ENCODE results near the gene ZNF608.
A peak's percentile ranks its signal among the peaks of the same experiment; 100 is the strongest.

The ZNF608 gene

DNA sequence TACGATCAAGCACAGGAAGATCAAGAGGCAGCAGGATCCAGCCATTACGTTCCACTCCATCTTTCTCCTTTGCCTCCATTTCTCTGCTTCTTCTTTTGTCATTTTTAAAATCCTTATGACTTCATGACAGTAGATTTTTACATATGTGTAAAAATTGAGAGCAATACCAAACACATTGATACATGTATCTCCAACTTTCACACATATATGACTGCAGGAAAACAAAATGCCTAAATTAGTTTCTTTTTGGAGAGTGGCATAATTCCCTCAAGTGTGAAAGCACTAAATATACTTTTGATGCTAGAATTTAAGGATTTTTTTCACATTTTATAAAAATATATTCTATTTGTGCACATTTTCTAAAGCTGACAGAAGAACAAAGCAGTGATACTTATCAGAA, 8.6 kb upstream of the ZNF608 start:
- no peak for DNase-seq (ENCODE audit: low spot score)

DNA sequence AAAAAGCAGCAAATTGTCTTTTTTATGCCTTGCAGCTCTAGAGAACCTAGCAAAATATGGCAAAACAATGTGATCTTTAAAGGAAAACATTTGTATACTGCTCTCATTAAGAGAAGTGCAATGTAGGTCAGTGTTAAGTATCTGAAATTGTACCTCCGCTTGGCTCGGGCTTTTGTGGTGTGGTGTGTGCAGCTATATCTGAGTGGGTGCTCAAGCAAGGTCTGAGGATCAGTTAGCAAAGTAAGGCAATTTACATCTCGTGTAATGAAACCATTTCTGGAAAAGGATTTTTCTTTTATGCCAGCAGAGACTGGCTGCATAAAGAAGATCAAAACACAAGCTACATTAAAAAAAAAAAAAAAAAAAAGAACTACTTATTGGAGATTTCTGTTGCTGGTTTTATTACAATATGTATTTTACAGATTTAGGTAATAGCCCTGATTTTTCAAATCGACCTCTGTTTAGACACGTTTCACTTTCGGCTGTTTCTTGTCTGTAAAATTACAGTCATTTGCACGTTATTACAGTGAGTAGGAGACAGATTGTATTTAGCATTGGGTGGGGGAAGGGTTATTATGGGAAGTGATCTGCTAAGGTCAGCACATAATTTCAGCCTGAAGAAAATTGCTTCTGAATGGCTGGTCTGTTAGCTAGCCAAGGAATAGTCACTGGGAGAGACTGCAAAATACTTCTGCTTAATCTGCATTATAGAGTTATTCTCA, 7.9 kb upstream of the ZNF608 start:
- no peak for DNase-seq (ENCODE audit: low spot score)

DNA sequence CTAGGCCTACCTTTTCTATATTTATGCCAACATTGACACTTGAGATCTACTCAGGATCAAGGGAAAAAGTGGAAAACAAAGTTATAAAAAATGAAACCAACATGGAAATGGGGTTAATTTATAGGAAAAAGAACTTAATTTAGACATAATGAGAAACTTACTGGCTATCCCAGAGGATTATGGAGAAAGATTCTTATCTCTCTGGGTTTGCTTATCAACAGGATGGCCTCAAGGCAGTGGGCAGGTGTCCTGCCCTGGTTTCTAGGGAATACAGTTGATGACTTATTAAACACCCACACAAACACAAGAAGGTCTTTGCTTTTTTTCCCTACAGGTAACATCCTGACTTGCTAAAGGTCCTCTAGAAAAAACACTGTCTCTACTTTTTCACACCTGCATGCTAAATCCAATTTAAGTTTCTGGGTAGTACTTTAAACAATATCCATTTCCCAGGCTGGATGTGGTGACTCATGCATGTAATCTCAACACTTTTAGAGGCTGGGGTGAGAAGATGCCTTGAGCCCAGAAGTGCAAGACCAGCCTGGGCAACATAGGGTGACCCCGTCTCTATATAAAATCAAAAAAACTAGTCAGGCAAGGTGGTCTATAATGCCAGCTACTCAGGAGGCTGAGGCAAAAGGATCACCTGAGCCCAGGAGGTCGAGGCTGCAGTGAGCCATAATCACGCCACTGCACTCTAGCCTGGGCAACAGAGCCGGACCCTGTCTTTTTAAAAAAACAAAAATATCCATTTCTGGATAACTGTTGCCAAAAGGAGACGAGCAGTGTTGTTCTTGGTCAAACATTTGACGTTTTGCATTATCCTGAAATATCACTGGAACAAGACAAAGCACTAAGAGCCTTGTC, 6.6 kb upstream of the ZNF608 start:
- no peak for DNase-seq (ENCODE audit: low spot score)

DNA sequence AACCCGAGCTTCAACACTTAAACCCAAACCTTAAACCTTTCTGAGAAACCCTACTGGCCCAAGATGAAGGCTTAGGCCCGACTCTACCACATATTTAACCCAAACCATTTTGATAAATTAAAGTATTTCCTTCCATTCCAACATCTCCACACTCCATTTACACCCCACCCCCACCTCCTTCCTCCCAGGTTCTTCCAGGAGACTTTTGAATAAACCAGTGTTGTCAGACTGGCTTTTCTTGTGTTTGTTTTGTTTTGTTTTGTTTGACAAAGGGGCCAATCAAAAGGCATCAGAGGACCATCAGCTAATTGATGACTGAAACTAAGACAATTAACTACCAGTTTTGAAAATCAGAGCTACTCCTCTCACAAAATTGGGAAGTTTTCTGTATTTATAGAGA, 4.6 kb upstream of the ZNF608 start:
- DNase-seq (ENCODE audit: low spot score), result no peak

DNA sequence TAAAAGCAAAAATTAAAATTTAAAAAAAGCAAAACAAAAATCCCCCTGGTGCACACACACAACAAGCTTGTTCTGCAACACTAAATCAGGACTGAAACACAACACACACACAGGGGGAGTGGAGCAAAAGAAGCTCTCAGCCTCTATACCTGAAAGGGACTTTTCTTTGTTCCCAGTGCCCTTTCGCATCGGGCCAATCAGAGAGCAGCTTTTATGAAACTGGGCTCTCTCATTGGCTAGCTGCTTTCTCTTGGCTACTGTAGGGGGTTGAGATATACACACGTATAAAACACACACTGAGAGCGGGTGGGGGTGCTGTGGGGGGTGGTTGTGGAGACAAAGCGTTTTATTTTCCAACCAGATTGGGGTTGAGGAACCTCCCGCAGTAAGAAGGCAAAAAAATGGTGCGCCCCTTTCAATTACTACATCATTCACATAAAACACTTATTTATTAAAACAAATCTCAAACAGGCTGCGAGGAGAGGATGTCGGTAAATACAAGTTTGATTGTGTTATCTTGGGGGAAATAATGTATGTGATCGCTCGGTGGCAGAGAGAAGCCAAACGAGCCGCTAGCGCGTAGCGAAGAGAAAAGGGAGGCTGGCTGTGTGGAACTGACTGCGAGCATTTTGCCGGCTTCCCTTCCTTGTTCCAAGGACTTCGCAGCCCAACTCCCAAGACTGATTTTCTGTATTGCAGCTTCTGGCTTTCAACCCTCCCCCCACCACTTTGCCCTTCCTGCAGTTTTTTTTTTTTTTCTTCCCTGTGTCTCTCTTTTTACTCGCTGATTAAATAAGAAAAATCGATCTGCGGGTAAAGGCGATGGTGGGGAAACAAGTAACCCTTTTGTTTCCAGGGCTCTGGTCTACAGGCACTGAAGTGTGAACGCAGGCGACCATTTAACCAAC, 2.5 kb upstream of the ZNF608 start:
- DNase-seq (ENCODE audit: low spot score), result peak; percentile 73

DNA sequence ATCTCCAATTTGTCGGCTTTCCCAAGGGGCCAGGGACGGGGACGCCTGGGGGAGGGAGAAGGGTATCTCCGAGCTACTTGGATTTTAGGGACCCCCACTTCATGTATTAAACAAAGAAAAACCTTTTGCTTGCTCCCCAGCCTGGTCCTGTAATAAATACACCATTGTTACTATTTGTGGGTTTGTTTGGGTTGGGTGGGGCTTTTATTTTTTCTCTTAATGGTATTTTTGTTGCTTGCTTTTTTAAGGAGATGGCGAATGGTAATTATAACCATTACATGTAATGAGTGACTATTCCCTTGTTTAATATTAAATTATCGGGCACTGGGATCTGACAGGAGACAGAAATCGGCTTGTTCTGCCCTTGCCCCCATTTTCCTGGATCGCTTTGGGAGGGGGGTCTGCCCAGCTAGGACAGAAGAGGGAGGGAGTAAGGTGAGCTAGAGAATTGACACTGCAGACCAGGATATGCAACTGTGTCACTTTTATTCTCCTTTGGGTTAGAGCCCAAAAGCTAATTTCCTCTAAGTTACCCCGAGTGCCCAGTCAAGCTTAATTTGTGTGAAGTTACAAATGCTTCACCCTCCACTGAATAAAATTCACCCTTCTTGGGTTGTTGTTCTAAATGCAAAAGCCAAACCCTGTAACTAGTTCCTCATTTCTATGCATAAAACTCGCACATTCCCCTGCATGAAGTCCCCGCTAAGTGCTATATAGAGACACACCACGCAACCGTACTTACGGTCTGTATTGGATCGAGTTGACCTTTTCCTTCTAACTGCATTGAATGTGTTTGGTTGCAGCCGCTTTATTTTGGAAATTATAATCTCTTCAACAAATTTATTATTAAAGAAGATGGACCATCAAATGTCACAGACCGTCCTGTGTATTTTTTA, 1.6 kb upstream of the ZNF608 start:
- no peak for DNase-seq (ENCODE audit: low spot score)

DNA sequence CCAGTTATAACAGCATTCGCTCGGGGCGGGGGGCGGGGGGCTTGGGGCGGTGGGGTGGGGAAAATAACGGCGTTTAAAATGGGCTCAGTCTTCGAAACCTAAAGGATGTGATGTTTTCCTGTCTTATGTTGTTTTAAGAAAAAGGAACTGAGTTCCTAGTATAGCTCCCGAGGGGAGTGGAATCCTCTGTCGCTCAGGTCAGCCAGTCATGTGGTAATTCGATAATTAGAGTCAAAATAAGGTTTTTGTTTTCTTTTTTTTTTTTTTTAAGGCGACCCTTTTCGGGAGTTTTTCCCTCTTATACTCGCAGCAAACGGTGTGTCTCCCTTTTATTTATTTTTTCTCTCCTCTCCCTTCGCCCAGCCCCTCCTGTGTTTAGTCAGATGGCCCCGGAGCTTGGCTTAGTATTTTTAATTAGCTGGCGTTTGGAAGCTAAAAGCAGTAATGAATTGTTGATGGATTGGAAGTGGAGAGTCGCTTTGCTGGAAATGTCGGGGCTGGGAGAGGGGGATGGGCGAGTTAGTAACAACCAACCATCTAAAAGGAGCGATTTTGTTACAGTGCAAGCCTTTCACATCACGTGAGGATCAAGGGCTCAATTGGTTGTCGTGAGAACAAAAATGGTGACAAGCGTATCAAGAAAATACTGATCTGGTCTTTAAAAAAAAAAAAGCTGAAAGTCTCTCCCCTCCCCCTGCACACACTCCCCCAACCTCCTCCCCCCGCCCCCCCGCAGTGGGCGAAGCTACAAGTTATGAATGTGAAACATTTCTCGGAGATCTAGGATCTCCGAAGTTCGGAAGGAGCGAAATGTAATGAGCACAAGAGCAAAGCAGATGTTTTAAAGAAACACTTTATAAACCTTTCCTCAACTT, 714 bp upstream of the ZNF608 start:
- DNase-seq (ENCODE audit: low spot score), result peak; percentile 22

DNA sequence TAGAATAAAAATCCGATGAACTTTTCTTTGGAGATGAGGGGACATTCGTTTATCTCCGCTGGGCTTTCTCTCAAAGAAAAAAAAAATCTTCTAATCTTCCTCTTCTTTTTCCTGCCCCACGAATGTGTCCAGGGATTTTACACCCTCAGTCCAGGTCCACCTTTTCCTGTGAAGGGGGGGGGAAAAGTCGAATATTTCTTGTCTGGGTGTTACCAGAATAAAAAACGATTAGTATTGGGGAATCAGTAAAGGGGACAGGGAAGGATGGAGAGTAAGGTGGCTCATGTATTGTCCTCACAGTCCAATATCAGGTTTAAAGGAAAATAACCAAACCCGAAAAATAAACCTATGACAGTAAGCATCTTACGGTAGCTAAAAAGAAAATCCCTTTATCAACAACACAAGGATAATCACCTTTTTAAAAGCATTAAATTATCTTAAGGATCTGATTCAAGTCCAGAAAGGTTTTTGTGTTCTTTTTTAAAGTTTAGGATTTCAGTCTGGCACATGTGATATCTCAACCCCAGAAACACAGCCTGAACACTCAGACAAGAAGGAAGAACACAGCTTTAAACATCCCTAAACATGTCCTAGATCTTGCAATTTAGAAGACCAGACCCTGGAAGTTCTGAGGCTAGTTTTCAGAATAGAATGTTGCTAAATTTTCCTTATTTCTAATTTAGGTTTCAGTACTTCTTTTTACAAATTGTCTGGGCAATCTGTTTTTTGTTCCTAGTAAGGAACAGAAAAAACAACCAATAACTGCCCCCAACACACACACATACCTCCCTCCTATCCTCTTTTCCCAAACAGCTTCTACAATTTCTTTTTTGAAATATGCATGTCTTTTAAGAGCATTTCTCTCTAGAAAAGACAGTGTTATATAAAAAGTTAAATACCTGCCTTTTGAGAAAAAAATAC, 1.2 kb downstream of the ZNF608 start:
- DNase-seq (ENCODE audit: low spot score), result no peak

DNA sequence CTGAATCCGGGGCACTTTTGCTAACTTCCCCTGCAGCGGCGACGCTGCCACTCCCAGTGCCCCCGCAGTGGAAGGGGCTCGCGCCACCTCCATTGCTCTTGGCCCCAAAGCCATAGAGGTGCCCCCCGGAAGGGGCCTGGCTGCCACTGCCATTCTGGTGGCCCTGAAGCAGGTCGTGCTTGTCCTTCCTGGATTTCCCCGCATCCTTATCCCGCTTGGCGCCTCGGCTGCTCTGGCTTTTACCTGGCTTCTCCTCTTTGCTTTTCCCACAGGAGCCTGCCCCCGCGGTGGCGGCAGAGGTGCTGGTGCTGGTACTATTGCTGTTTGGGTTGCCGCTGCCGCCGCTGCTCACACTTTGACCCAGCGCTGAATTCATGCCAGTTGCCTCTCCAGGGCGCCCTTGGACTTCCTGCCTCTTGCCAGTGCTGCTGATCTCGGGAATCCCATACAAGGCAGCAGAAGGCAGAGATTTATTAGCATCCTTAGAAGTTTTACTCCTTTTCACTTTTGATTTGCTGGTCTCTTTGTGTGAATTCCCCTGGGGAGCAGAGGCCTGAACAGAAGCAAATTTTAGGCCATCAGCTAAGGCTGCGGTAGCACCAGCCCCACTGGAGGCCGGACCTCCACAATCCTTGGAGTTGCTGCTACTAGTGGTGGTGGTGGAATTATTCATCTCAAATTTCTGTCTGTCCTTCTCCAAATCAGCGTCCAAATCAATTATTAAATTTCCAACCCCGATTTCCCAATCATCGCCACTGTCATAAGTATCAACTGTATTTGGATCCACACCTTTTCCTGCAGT, 2.1 kb downstream of the ZNF608 start:
- no peak for DNase-seq (ENCODE audit: low spot score)

DNA sequence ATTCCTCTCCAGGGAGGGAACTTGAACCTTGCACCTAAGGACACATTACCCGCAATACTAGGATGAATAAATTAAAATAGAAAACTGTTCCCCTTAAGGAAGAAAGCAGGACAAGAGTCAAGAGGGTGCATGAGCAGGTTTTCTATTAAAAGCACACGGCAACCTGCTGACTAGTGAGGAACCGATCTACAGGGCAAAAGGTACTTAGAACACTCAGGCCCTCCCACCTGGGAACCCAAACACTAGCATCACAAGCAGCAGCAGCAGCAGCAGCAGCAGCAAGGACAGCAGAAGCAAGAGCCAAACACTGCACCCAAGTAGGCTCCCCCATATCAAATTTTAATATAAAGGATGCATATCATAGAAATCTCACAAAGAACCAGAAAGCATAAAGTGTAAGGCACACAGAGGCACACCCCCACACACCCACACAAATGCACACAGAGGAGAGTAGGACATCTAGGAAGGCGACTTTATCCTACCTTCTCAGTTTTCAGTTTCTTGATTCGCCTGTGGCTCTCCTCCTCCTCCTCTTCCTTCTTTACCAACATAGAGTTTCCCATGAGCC, 2.8 kb downstream of the ZNF608 start:
- DNase-seq (ENCODE audit: low spot score), result no peak

DNA sequence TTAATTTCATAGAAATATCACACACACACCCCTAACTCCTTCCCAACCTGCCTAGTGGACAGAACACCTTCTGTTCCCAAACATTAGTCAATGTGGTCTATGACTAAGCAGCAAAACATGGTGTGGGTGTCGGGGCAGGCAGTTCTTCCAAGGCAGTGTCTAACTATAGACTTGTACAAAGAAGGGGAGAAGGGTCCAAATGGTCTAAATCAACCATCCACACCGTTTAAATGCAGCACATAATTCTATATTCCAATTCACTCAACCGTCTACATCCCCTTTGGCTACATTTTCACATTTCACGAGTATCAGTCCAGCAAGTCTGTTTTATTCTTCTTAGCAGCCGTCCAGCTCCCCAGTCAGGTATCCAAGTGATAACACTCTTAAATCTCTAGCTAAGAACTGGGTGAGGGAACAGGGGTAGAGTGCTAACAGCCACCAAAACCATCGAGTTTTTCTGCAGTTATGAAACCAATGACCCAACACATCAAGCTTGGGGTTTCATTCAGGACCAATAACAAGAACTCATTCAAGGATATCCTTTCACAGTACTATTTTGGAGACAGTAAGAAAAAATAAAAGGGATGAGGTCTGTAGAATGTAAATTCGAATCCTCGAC, 3.3 kb downstream of the ZNF608 start:
- DNase-seq (ENCODE audit: low spot score), result peak; percentile 48

DNA sequence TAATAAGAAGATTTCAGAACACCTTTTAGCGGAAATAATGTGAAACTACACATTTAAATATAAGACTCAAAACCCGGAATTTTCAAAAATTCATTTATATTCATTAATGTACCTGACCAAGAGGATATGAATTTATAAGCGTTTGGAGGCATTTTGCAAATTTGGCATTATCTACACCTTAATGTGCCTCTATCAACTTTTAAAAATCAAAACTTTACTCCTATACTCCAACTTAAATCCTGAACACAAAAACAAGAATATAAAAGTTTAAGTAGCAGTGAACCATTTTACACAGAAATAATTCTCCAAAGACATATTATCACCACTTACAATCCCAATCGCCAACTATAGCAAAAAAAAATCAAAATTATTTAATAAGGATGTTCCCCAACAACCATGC, 3.9 kb downstream of the ZNF608 start:
- no peak for DNase-seq (ENCODE audit: low spot score)

DNA sequence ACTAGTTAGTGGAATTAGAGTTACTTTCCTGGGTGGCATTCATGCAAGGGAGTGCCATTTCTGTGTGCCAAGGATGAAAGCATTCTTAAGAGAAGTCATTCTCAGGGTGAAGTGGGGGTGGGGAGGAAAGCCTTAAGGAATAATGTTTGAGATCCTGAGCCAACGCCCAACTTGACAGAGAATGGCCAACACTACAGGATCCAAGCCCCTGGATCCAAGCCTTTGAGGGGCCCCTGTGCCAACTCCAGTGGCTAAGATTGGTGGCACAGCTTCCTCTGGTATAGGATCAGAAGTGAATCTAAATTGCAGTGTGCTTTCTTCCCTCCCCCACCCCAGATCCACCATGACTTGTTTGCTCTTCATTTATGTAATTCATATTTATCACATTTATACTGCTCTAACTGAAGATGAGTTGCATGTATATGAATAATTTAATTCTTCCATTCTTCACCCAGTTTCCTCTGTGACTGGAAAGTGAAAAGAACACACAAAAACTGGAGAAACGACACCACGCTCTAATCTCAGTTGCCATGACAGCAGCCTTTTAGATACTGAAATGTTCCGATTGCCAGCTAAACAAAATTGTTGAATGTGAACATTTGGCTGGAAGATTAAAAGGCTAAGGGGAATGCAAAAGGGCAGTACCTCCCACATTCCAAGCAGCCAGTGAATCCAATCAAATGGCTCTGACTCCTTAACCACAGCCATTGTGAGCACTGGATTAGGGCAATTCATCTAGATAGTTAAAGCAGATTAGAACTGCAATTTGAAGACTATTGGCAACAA, 4.5 kb downstream of the ZNF608 start:
- DNase-seq (ENCODE audit: low spot score), result peak; percentile 67

DNA sequence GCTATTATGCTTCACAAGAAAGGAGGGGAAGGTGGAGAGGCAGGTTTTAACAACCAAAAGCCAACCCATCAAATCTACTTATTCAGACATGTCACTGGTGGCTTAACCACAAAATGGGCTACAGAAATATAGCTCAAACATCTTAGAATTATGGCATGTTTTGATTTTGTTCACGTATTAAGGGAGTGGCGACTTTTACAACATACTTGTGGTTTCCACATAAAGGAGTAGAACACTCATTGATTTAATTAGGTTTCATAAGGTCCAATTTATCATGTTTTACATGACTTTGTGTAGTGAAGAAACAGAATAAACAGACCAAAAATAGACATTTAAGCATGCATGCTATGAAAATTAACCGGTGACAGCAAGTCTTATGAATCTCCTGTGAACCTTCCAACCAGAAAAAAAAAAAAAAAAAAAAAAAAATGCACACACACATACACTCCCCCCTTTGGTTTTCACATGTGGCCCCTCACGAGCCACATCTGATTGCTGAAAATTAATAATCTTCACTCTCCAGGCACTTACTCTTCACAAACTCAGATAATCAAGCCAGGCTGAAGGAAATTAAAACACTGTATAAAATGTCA, 5.4 kb downstream of the ZNF608 start:
- DNase-seq (ENCODE audit: low spot score), result peak; percentile 35

DNA sequence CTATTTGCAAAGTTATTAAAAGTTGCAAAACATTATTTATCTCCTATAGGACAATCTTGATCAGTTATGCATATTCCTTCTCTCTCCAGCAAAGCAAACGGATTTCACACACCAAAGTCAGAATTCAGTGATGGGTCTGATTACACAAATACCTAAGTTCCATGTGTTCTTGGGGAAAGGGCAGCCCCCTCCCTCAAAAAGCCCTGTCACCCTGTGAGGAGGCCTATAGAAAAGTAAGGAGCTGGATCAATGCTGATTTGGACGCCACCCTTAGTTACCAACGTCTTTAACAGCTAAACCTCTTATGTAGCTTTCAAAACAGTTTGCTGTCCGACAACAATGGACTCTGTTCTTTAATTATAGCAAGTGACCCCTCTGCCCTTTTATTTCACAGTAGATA, 6.4 kb downstream of the ZNF608 start:
- no peak for DNase-seq (ENCODE audit: low spot score)

DNA sequence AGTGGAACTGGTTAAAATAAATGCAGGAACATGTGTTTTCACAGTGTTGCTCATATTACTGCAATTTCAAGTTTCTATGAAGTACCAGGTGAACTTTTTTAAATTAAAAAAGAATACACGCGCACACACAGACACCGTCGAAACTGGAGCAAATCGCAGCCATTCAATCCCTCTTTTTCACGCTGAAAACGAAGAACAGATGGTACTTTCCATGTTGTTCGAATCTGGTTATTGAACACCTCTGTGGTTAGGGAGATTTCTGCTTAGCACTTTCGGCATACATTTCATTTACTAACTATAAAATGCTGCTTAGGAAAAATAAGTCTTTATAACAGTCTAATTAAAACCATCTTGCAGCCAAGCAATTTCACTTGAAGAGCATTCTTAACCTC, 6.8 kb downstream of the ZNF608 start:
- DNase-seq (ENCODE audit: low spot score), result no peak
